ENCODE data around the gene WRAP73.

- TF ChIP-seq CTCF (conservative IDR thresholded peaks at IDR 0.05; ENCODE audit: low read depth, low read length) (no peak), EZH2 (IDR thresholded peaks at IDR 0.05; ENCODE audit: low read length, unreplicated experiment) (no peak), EZH2phosphoT487 (IDR thresholded peaks at IDR 0.05; ENCODE audit: borderline replicate concordance, low read length) (no peak)
Observed at GRCh38 chr1:3645666-3646355, 4.1 kb downstream of the WRAP73 start.

Data from PC-3 (cell line).